HG02763 (cell line): ENCODE measurements around the gene TTC38.
"Not testable (repeated sequence)": the region's sequence is repeated elsewhere in the genome, so short reads cannot be mapped to it uniquely, and the experiment has no call there.

ENCODE experiments used
- ATAC-seq: cut with Tn5 transposase; IDR thresholded peaks from one replicate; pipeline ENCODE4 v1.9.1; 2021; ENCODE audit warnings: mild to moderate bottlenecking, moderate library complexity; ENCODE audit not compliant: unreplicated experiment

TTC38 gene

DNA sequence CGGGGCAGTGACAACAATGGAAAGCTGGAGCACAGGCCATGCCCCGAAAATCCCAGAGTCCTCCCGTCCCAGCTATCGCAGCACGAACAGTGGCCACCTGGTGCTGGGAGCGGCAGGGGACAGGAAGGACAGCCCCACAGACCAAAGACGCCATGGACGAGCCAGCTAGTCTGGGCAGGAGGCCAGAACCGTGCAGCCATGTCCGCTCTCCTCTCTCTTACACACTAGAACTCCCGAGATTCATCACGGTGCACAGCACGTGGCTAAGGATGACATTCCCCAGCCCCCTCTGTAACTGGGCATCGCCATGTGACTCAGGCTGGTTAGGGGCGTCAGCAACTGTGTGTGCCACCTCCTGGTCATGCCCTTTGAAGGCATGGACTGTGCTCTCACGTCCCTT, 22.3 kb upstream of the TTC38 start:
- no peak for ATAC-seq

DNA sequence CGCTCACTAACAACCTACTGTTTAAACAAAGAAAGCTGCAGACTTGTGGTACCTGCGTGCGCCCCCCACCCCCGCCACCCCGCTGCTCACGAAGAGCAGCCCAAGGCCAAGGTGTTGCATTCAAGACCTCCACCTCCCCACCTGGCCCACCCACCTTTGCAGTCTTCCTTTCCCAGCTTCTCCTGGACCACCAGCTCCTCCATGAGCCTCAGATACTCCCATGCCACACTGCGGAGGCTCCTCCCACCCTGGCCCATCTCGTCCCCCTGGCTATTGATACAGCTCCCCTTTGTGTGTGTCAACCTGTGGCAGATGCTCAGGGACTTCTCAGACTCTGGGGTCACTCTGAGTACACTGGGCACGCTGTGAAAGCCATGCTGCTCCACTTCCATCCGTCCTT, 21.6 kb upstream of the TTC38 start:
- ATAC-seq, result no peak

DNA sequence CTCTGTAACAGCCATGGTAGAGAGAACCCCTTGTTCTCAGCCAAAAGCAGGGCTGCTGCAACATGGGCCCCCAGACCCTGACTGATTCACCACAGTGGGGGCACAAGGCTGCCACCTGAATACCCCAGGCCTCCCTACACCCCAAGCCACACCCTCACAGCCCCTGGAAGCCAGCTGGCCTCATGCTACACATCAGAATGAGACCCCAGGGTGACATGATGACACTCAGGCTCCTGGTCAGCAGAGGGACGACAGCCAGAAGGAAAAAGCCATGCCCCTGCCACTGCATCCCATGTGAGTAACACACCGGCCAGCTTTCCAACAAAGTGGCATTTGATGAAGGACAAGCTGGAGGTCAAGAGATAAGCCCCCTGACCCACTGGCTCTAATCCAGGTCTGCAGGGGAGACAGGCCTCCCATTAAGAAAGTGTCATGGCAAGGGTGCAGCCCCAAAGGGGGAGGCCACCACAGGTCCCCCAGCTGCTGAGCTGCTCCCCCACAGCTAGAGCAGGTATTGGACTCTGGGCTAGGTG, 20.3 kb upstream of the TTC38 start:
- no peak for ATAC-seq

DNA sequence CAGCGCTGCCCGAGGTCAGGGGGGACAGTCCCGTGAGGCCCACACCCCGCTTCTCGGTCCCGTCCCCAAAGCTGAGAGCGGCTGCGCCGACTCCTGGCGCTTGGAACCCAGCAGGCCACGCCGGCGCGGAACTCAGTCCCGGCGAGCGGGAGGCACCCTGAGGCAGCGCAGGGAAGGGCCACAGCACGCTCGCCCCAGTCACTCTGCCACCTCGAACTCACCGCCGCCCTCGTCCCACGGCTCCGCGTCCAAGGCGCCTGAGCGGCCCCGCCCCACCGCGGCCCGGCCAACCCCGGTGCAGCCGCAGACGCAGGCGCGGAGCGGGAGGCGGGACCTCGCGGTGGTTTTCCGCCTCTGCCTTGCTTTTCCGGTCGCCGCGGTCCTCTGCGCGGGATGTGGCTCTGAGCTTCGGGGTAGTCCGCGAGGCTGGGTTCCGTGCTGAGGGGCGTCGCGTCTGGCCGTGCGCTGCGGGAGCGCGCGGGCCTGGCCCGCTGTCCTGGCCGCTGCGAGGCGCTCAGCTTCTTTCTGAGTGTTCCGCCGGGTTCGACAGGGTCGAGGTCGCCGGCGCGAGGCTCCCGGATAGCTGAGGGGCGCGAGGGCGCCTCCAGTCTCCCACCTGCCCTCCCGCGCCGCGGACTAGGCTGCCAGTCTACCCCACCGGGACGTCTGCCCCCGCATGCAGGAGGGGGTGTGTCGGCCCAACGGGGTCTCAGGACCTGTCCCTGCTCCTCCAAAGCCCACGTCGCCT, 17.6 kb upstream of the TTC38 start, which contains the start of gene CDPF1:
Gene CDPF1, minus strand, starts transcription at position 259 of the 748 bp plus-strand sequence. CDS start 2,009 bp downstream, outside the sequence.
- peak; percentile 85 for ATAC-seq

DNA sequence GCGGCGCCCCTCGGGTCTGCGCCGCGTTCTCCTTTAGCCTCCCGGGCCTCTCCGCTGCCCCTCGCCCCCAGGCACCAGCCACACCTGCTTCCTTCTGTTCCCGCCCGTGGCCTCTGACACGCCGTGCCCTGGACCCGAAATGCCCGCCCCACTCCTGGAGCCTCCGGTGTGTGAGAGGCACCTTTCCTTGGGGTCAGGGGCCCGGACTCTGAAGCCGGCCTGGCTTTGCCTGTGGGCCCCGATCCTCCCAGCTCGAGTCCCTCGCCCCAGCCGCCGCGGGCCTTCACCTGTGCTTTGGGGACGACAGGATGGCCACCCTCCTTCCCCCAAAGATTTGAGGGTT, 17.1 kb upstream of the TTC38 start:
- ATAC-seq, result no peak

DNA sequence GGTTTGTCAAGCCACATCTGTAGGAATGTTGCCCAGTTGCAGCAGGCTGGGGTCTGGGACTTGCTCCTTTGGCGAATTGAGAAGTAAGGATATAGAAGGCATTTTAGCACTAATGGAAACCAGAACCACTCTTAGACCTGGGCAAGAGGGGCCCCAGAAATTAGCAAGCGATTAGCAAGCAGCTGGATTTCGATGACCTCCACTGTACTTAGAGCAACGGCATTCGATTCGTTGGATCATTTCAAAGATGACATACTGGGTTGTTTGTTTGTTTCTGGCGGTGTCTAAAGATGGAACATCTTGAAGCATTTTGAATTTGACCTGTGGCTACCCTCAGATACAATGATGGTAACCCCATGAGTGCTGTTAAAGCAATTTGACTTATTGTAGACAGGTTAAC, 16.5 kb upstream of the TTC38 start:
- ATAC-seq, result no peak

DNA sequence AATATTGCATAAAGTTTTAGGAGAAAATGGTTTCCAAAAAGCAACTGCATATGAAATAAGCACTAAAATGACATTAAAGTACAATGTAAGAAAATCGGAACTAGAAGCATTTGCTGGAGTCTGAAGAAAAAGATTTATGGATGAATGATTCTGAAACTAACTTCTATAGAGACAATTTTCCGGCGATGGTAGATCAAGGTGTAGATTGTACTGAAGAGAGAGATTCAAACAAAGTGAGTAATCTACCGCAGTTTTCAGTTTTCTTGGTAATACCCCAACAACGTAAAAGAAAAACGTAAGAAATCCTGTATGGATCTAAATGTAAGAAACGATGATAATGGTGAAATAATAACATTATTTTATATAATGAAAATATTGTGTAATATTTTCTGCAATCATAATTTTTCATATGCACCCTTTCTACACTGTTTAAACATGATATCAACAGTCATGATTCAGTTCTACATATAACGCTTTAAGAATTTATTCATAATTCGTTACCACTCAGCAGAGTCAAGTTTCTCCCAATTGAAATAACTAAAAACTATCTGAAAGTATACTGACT, 15.9 kb upstream of the TTC38 start:
- ATAC-seq, result no peak

DNA sequence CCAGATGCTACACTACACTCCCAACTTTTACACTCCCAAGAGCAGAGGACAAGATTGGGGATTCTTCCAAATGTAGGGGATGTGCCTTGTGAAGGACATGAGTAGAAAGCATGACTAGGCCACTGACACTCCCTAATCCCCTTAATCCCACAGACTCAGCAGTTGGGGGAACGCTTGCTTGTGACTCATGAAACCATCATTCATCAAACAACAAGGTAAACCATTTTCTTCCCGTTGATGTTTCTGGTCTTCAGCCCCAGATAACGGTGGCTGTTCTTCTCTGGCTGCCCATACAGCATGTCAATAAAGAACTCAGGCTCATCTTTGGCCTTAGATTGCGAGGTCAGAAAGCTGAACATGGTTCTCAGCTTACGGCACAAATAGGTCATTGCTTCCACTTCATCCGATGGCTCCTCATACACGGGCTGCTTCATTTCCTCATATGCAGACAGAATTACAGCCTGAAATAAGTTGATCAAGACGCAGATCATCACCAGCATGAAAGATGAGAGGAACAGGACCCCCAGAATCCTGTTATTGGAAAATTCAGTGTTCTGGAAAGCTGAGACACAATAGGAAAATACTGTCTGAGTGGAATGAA, 11.3 kb upstream of the TTC38 start:
- ATAC-seq, result no peak

DNA sequence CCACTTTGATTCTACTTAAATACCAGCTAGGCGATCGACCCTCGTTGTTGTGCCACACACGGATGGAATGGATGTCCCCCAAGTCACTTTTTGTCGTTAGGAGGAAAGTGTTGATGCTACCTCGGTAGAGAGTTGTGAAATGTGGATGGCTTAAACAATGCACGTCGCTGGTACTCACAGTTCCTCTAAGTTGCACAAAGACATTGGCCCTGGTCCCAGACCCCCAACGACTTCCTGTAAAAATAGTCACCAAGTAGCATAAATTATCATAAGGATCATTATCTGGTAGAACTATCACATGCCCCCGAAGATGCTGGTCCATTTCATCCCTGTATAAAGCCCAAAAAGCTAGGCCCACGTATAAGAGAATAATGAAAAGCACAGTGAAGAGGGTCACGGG, 8.4 kb upstream of the TTC38 start:
- no peak for ATAC-seq

DNA sequence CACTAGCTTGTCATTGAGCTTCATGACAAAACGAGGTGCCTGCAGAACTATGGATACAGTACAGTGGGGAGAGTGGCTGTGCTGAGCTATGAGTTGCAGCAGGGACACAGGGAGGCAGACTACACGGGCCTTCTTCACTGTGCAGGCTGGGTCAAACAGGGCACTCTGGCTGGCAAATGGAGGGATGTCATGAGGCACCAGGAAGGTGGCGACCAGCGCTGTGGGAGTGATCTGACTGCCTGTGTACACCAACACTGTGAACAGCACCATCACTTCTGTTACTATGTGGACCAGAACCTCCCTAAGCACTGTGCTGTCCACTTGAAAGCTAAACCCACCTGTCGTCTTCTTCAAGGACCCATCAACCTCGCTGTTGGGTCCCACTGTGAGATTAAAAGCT, 7.8 kb upstream of the TTC38 start:
- ATAC-seq, result no peak

DNA sequence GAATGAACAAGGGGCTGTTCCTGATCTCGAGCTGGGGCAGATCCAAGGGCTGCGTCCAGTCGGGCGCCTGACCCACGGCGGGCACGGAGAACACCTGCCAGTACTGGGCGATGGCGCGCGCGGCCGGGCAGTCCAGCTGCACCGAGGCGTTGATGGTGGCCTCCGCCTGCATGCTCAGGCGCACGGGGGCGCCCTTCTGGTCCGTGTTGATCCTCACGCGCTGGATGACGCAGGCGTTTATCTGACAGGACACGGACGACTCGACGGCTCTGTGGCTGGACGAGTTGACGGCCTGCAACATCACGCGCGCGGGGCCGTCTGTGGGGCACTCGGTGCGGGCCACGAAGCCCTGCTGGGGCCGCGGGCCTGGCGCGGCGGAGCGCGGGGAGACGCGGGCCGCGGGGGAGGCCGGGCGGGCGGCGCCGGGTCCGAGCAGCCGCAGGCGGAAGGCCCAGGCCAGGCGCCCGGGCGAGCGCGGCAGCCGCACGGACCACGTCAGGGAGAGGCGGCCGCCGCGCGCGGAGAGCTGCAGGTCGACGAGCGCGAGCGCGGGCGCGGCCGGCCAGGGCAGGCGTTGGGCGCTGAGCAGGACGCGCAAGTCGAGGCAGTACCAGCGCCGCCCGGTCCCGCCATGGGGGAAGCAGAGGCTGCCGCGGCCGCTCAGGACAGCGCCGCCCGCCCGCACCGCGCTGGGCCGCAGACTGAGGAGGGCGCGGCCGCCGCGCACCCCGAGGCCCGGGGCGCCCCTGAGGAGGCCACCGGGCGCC, 5.2 kb upstream of the TTC38 start:
- no peak for ATAC-seq

DNA sequence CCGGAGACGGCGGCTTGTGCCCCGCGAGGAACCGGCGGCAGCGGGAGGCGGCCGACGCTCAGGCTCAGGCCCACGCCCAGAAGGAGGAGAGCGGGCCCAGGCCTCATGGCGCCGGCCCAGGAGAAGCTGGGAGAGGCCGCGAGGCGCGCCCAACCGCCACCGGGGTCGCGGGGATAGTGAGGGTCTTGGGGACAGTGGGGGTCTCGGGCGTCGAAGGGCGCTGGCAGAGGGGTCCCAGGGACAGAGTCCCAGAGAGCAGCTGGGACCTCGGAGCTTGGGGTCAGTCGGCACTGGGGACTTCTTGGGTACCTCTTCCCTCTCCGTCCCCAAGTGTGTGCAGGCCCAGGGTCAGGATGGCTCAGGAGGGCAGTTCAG, 4.6 kb upstream of the TTC38 start, which contains the start of gene PKDREJ:
Gene PKDREJ, minus strand, starts transcription at position 128 of the 375 bp plus-strand sequence. Its CDS starts 21 bp downstream, at position 107.
- no peak for ATAC-seq

DNA sequence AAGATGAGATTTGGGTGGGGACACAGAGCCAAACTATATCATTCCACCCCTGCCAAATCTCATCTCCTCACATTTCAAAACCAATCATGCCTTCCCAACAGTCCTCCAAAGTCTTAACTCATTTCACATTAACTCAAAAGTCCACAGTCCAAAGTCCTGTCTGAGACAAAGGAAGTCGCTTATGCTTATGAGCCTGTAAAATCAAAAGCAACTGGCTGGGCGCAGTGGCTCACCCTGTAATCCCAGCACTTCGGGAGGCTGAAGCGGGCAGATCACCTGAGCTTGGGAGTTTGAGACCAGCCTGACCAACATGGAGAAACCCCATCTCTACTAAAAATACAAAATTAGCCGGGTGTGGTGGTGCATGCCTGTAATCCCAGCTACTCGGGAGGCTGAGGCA, 3.3 kb upstream of the TTC38 start:
- ATAC-seq, result not testable (repeated sequence)

DNA sequence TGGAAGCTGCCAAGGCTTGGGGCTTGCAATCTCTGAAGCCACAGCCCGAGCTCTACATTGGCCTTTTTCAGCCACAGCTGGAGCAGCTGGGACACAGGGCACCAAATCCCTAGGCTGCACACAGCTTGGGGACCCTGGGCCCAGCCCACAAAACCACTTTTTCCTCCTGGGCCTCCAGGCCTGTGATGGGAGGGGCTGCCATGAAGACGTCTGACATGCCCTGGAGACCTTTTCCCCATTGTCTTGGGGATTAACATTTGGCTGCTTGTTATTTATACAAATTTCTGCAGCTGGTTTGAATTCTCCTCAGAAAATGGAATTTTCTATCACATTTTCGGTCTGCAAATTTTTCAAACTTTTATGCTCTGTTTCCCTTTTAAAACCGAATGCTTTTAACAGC, 2.2 kb upstream of the TTC38 start:
- not testable (repeated sequence) for ATAC-seq

DNA sequence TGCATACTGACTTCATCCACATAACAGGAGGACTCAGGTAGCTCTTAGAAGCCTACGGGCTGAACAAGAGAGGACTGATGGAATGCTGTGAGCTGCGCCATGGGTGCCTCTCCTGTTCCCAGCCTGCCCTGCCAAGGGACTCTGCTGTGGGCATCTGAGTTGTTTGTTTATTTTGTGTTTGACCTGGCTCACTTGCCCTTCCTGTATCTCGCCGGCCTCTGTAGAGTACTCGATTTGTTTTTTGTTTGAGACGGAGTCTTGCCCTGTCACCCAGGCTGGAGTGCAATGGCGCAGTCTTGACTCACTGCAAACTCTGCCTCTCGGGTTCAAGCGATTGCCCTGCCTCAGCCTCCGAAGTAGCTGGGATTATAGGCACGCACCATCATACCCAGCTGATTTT, 1.8 kb downstream of the TTC38 start:
- ATAC-seq, result no peak

DNA sequence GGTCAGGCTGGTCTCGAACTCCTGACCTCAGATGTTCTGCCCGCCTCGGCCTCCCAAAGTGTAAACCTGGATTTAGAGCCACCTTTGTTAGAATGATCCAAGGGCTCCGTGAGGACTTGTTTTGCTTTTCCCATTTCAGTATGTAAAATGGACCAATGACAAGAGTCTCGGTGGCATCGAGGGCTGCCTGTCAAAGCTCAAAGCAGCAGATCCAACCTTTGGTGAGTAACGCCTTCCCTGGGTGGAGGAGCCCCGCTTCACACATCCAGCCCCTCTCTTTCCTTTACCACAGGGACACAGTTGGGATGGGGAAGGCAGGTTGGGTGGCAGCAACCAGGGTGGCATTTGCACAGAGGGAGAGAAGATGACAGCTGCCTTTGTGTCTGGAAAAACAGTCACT, 4.4 kb downstream of the TTC38 start:
- no peak for ATAC-seq

DNA sequence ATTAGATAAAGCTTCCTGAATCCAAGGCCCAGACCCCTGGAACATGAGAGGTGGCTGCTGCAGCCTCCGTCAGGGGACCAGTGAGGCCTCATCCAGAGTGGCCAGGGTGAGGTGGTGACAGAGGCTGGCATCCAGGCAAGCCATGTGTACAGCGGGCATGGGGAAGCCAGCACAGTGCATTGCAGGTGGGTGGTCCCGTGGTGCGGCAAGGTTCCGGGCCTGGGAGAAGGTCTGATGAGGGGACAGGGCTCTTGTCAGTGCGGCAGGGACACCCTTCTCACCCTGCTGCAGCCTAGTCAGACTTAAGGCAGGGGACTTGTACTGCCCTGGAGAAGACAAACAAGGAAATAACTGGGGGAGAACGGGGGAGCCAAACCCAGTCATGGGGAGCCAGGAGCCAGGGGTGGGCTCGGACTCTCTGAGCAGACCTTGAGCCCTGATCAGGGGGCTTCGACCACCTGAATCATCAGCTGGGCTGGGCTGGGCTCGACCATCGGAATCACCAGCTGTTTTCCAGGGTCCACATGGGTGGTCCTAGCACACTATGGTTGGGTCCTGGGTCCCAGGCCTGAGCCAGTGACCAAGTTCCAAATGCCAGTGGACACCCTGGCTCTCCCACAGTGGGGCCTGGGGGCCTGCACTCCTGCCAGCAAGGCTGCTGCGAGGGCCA, 5.1 kb downstream of the TTC38 start:
- no peak for ATAC-seq

DNA sequence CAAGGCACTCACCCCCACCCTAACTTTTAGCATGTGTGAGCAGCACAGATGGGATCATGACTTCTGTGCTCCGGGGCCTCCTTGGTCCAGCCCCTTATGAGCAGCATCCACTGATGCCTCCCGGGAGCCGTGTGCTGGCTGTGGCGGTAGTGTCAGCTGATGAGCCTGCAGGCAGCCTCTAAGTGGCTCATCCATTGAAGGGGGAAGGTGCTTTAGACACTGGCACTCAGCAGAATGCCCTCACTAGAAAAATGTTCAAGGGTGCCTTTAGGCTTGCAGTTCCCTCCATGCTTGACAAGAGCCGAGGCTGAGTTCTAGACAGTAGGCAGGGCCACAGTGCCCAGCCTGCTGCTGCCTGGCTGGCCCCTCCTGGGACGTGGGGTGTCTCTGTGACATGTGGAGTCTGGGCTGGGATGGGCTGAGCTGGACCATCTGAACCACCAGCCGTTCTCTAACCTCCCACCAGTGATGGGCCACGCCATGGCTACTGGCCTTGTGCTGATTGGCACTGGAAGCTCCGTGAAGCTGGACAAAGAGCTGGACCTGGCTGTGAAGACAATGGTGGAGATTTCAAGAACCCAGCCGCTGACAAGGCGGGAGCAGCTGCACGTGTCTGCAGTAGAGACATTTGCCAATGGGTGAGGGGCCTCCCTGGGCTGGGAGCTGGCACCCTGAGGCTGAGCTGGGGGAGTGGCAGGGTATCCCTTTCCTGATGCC, 5.8 kb downstream of the TTC38 start:
- ATAC-seq, result no peak

DNA sequence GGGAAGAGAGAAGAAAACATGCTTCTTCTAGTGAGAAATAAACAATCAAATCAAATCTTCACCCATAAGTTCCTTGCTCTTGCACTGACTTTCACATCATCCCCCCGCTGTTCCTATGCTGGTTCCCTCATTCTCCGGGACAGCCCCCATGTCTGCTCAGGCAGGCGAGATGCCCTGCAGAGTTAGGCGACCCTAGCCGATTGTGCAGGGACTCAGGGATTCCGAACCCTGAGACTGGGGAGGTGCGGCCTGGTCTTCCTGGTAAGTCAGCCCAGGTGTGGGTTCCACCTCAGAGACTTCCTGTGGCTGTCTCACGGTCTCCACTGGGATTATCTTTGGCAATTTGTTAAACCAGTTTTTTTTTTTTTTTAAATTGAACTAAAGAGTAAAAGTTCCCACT, 6.6 kb downstream of the TTC38 start:
- ATAC-seq, result no peak

DNA sequence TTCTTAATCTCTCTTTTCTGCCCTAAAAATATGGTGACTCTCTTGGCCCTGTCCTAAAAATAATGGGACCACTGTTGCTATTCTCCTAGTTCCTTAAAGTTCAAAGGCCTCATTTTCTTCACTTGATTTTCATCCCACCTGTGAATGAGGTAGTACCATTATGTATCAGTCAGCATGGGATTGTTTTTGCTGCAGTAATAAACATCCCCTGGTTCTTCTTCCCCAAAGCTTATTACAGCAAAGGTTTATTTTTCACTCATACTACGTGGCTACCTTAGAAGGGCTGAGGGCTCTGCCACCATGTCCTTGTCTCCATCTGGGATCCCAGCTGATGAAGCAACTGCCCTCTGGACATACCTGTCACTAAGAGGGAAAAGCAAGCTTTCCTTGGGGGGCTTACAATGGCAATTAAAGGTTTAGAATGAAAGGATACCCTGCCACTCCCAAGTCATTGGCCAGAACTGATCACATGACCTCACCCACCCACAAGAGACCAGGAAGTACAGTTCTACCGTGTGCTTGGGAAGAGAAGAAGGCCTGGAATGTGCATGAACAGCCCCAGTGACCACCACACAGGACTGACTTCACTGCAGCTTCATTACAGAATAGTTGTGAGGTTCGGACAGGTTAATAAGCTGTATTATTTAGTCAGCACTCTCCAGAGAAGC, 7.8 kb downstream of the TTC38 start:
- ATAC-seq, result no peak
